ENCODE measurements around the gene CPNE5.

DNA sequence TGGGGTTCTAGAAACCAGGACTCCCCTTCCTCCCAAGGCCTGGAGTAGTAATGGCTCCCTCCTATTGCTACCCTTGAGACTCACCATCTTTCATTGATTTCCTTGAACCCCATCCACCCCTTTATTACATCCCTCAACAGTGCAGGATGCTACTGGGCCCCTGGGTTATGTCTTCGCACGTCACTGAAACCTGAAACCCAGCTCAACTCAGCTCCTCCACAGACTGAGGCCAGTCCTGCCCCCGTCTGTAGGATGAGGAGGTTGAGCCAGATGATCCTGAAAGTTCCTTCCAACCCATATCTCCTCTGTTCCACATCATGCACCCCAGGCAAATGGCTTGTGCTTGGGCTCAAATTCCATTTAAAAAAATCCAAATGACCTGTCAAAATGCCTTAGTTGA, 21.4 kb downstream of the CPNE5 start:
- TF ChIP-seq, protein P1, sequence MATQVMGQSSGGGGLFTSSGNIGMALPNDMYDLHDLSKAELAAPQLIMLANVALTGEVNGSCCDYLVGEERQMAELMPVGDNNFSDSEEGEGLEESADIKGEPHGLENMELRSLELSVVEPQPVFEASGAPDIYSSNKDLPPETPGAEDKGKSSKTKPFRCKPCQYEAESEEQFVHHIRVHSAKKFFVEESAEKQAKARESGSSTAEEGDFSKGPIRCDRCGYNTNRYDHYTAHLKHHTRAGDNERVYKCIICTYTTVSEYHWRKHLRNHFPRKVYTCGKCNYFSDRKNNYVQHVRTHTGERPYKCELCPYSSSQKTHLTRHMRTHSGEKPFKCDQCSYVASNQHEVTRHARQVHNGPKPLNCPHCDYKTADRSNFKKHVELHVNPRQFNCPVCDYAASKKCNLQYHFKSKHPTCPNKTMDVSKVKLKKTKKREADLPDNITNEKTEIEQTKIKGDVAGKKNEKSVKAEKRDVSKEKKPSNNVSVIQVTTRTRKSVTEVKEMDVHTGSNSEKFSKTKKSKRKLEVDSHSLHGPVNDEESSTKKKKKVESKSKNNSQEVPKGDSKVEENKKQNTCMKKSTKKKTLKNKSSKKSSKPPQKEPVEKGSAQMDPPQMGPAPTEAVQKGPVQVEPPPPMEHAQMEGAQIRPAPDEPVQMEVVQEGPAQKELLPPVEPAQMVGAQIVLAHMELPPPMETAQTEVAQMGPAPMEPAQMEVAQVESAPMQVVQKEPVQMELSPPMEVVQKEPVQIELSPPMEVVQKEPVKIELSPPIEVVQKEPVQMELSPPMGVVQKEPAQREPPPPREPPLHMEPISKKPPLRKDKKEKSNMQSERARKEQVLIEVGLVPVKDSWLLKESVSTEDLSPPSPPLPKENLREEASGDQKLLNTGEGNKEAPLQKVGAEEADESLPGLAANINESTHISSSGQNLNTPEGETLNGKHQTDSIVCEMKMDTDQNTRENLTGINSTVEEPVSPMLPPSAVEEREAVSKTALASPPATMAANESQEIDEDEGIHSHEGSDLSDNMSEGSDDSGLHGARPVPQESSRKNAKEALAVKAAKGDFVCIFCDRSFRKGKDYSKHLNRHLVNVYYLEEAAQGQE (IDR thresholded peaks at IDR 0.05; ENCODE audit: insufficient read depth in 1 of 2, low read depth in 2 of 2, low read length in 1 of 2), result no peak
- TF ChIP-seq, protein P2, sequence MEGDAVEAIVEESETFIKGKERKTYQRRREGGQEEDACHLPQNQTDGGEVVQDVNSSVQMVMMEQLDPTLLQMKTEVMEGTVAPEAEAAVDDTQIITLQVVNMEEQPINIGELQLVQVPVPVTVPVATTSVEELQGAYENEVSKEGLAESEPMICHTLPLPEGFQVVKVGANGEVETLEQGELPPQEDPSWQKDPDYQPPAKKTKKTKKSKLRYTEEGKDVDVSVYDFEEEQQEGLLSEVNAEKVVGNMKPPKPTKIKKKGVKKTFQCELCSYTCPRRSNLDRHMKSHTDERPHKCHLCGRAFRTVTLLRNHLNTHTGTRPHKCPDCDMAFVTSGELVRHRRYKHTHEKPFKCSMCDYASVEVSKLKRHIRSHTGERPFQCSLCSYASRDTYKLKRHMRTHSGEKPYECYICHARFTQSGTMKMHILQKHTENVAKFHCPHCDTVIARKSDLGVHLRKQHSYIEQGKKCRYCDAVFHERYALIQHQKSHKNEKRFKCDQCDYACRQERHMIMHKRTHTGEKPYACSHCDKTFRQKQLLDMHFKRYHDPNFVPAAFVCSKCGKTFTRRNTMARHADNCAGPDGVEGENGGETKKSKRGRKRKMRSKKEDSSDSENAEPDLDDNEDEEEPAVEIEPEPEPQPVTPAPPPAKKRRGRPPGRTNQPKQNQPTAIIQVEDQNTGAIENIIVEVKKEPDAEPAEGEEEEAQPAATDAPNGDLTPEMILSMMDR (IDR thresholded peaks at IDR 0.05), result no peak
- TF ChIP-seq POLR2AphosphoS5 (IDR thresholded peaks at IDR 0.05; ENCODE audit: low read depth, low read length) (no peak), TCF7L2 (IDR thresholded peaks at IDR 0.05; ENCODE audit: low read depth, low read length) (no peak), SIN3A (IDR thresholded peaks at IDR 0.05; ENCODE audit: borderline replicate concordance, insufficient read depth, low read depth, low read length) (no peak)

Data from Panc1 (cell line).